GM18517 (cell line): Measurements from ENCODE around the gene SUPT16H.
"Not testable (repeated sequence)": the region's sequence is repeated elsewhere in the genome, so short reads cannot be mapped to it uniquely, and the experiment has no call there.

Source experiments
- ATAC-seq: cut with Tn5 transposase; IDR thresholded peaks from one replicate; pipeline ENCODE4 v1.9.1; 2021; ENCODE audit warnings: mild to moderate bottlenecking, moderate library complexity; ENCODE audit not compliant: unreplicated experiment

The SUPT16H gene

GRCh38 chr14:21307637-21308036, 76.2 kb downstream of the SUPT16H start:
- no peak for ATAC-seq

DNA sequence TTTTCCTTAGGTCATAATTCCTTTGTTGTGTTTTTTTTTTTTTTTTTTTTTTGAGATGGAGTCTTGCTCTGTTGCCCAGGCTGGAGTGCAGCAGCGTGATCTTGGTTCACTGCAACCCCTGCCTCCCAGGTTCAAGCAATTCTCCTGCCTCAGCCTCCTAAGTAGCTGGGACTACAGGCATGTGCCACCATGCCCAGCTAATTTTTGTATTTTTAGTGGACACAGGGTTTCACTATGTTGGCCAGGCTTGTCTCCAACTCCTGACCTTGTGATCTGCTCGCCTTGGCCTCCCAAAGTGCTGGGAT, 81.0 kb downstream of the SUPT16H start:
- not testable (repeated sequence) for ATAC-seq

- no peak for ATAC-seq
Observed at GRCh38 chr14:21302013-21302835, 81.6 kb downstream of the SUPT16H start.
